ENCODE measurements around the gene TAF10.

TAF10 gene

GRCh38 chr11:6630632-6631291 is 18.7 kb upstream of the TAF10 start:
- Histone ChIP-seq H3K9me3 (ENCODE audit: control insufficient read depth in 2 of 2, low read length in 2 of 2) (no peaks in the 10 kb centered on the region), H3K36me3 (ENCODE audit: control insufficient read depth in 2 of 2, insufficient read depth in 2 of 2, low read length in 2 of 2) (peaks cover 59 to 60% of the 10 kb centered on the region in 2 donors), H3K27ac (ENCODE audit: low read length) (no peak overlapping the region), H3K9ac (ENCODE audit: low read length in 2 of 2) (no peak overlapping the region), H3K4me3 (ENCODE audit: low read length in 2 of 2) (no peak overlapping the region), H3K27me3 (ENCODE audit: control insufficient read depth in 1 of 2, insufficient read depth in 2 of 2, low read length in 2 of 2) (no peaks in the 10 kb centered on the region), H3K4me1 (ENCODE audit: control insufficient read depth, insufficient read depth, low read length) (peaks cover 13% of the 10 kb centered on the region)

GRCh38 chr11:6629892-6630631 is 18.0 kb upstream of the TAF10 start:
- peaks cover 66 to 67% of the 10 kb centered on the region in 2 donors for H3K36me3 ChIP-seq (ENCODE audit: control insufficient read depth in 2 of 2, insufficient read depth in 2 of 2, low read length in 2 of 2)
- H3K9ac ChIP-seq (ENCODE audit: low read length in 2 of 2) = no peak overlapping the region
- H3K27ac ChIP-seq (ENCODE audit: low read length) = no peak overlapping the region
- H3K9me3 ChIP-seq (ENCODE audit: control insufficient read depth in 2 of 2, low read length in 2 of 2) = no peaks in the 10 kb centered on the region
- H3K4me3 ChIP-seq (ENCODE audit: low read length in 2 of 2) = no peak overlapping the region
- peaks cover 6% of the 10 kb centered on the region for H3K4me1 ChIP-seq (ENCODE audit: control insufficient read depth, insufficient read depth, low read length)
- H3K27me3 ChIP-seq (ENCODE audit: control insufficient read depth in 1 of 2, insufficient read depth in 2 of 2, low read length in 2 of 2) = no peaks in the 10 kb centered on the region

GRCh38 chr11:6629573-6629891 is 17.5 kb upstream of the TAF10 start:
- Histone ChIP-seq H3K27me3 (ENCODE audit: control insufficient read depth in 1 of 2, insufficient read depth in 2 of 2, low read length in 2 of 2) (no peaks in the 10 kb centered on the region), H3K9me3 (ENCODE audit: control insufficient read depth in 2 of 2, low read length in 2 of 2) (no peaks in the 10 kb centered on the region), H3K9ac (ENCODE audit: low read length in 2 of 2) (no peak overlapping the region), H3K4me3 (ENCODE audit: low read length in 2 of 2) (no peak overlapping the region), H3K27ac (ENCODE audit: low read length) (no peak overlapping the region), H3K4me1 (ENCODE audit: control insufficient read depth, insufficient read depth, low read length) (peaks cover 6% of the 10 kb centered on the region), H3K36me3 (ENCODE audit: control insufficient read depth in 2 of 2, insufficient read depth in 2 of 2, low read length in 2 of 2) (peaks cover 72 to 73% of the 10 kb centered on the region in 2 donors)

GRCh38 chr11:6628526-6628925 is 16.5 kb upstream of the TAF10 start:
- Histone ChIP-seq H3K27ac (ENCODE audit: low read length) (no peak overlapping the region), H3K27me3 (ENCODE audit: control insufficient read depth in 1 of 2, insufficient read depth in 2 of 2, low read length in 2 of 2) (no peaks in the 10 kb centered on the region), H3K9ac (ENCODE audit: low read length in 2 of 2) (no peak overlapping the region), H3K4me3 (ENCODE audit: low read length in 2 of 2) (no peak overlapping the region), H3K9me3 (ENCODE audit: control insufficient read depth in 2 of 2, low read length in 2 of 2) (no peaks in the 10 kb centered on the region), H3K36me3 (ENCODE audit: control insufficient read depth in 2 of 2, insufficient read depth in 2 of 2, low read length in 2 of 2) (peaks cover 77 to 78% of the 10 kb centered on the region in 2 donors), H3K4me1 (ENCODE audit: control insufficient read depth, insufficient read depth, low read length) (peaks cover 4% of the 10 kb centered on the region)

- no peaks in the 10 kb centered on the region for H3K4me1 ChIP-seq (ENCODE audit: control insufficient read depth, insufficient read depth, low read length)
- no peaks in the 10 kb centered on the region for H3K27me3 ChIP-seq (ENCODE audit: control insufficient read depth in 1 of 2, insufficient read depth in 2 of 2, low read length in 2 of 2)
- H3K9ac ChIP-seq (ENCODE audit: low read length in 2 of 2) = no peak overlapping the region
- H3K27ac ChIP-seq (ENCODE audit: low read length) = no peak overlapping the region
- no peak overlapping the region for H3K4me3 ChIP-seq (ENCODE audit: low read length in 2 of 2)
- H3K36me3 ChIP-seq (ENCODE audit: control insufficient read depth in 2 of 2, insufficient read depth in 2 of 2, low read length in 2 of 2) = peaks cover 71 to 78% of the 10 kb centered on the region in 2 donors
- no peaks in the 10 kb centered on the region for H3K9me3 ChIP-seq (ENCODE audit: control insufficient read depth in 2 of 2, low read length in 2 of 2)
These were observed 15.8 kb upstream of the TAF10 start for GRCh38 chr11:6627762-6628241.

- Histone ChIP-seq H3K27me3 (ENCODE audit: control insufficient read depth in 1 of 2, insufficient read depth in 2 of 2, low read length in 2 of 2) (no peaks in the 10 kb centered on the region), H3K9me3 (ENCODE audit: control insufficient read depth in 2 of 2, low read length in 2 of 2) (no peaks in the 10 kb centered on the region), H3K36me3 (ENCODE audit: control insufficient read depth in 2 of 2, insufficient read depth in 2 of 2, low read length in 2 of 2) (peaks cover 67 to 72% of the 10 kb centered on the region in 2 donors), H3K4me1 (ENCODE audit: control insufficient read depth, insufficient read depth, low read length) (no peaks in the 10 kb centered on the region), H3K9ac (ENCODE audit: low read length in 2 of 2) (no peak overlapping the region), H3K4me3 (ENCODE audit: low read length in 2 of 2) (no peak overlapping the region), H3K27ac (ENCODE audit: low read length) (no peak overlapping the region)
These were observed 15.2 kb upstream of the TAF10 start for GRCh38 chr11:6626971-6627761.

GRCh38 chr11:6625832-6626420 is 13.9 kb upstream of the TAF10 start:
- H3K4me3 ChIP-seq (ENCODE audit: low read length in 2 of 2) = no peak overlapping the region
- H3K36me3 ChIP-seq (ENCODE audit: control insufficient read depth in 2 of 2, insufficient read depth in 2 of 2, low read length in 2 of 2) = peaks cover 57 to 60% of the 10 kb centered on the region in 2 donors
- no peak overlapping the region for H3K9ac ChIP-seq (ENCODE audit: low read length in 2 of 2)
- H3K27ac ChIP-seq (ENCODE audit: low read length) = no peak overlapping the region
- no peaks in the 10 kb centered on the region for H3K4me1 ChIP-seq (ENCODE audit: control insufficient read depth, insufficient read depth, low read length)
- no peaks in the 10 kb centered on the region for H3K27me3 ChIP-seq (ENCODE audit: control insufficient read depth in 1 of 2, insufficient read depth in 2 of 2, low read length in 2 of 2)
- H3K9me3 ChIP-seq (ENCODE audit: control insufficient read depth in 2 of 2, low read length in 2 of 2) = no peaks in the 10 kb centered on the region

GRCh38 chr11:6625156-6625831 is 13.3 kb upstream of the TAF10 start:
- no peaks in the 10 kb centered on the region for H3K9me3 ChIP-seq (ENCODE audit: control insufficient read depth in 2 of 2, low read length in 2 of 2)
- no peak overlapping the region for H3K4me3 ChIP-seq (ENCODE audit: low read length in 2 of 2)
- no peak overlapping the region for H3K9ac ChIP-seq (ENCODE audit: low read length in 2 of 2)
- no peaks in the 10 kb centered on the region for H3K4me1 ChIP-seq (ENCODE audit: control insufficient read depth, insufficient read depth, low read length)
- no peaks in the 10 kb centered on the region for H3K27me3 ChIP-seq (ENCODE audit: control insufficient read depth in 1 of 2, insufficient read depth in 2 of 2, low read length in 2 of 2)
- H3K36me3 ChIP-seq (ENCODE audit: control insufficient read depth in 2 of 2, insufficient read depth in 2 of 2, low read length in 2 of 2) = peaks cover 55 to 58% of the 10 kb centered on the region in 2 donors
- H3K27ac ChIP-seq (ENCODE audit: low read length) = no peak overlapping the region

GRCh38 chr11:6623391-6624363 is 11.7 kb upstream of the TAF10 start:
- Histone ChIP-seq H3K9me3 (ENCODE audit: control insufficient read depth in 2 of 2, low read length in 2 of 2) (no peaks in the 10 kb centered on the region), H3K4me3 (ENCODE audit: low read length in 2 of 2) (no peak overlapping the region)

More at GRCh38 chr11:6623391-6624363, 11.7 kb upstream of the TAF10 start:
- peaks cover 12% of the 10 kb centered on the region for H3K4me1 ChIP-seq (ENCODE audit: control insufficient read depth, insufficient read depth, low read length)
- H3K27me3 ChIP-seq (ENCODE audit: control insufficient read depth in 1 of 2, insufficient read depth in 2 of 2, low read length in 2 of 2) = no peaks in the 10 kb centered on the region
- no peak overlapping the region for H3K9ac ChIP-seq (ENCODE audit: low read length in 2 of 2)
- no peak overlapping the region for H3K27ac ChIP-seq (ENCODE audit: low read length)
- H3K36me3 ChIP-seq (ENCODE audit: control insufficient read depth in 2 of 2, insufficient read depth in 2 of 2, low read length in 2 of 2) = peaks cover 42 to 45% of the 10 kb centered on the region in 2 donors

Measured in stomach smooth muscle (tissue), 2 donors.